ENCODE measurements around the gene NINL.
"Not testable (repeated sequence)": the region's sequence is repeated elsewhere in the genome, so short reads cannot be mapped to it uniquely, and the experiment has no call there.

NINL gene

GRCh38 chr20:25504366-25505135 is 80.8 kb downstream of the NINL start:
- no peaks in the 10 kb centered on the region for H3K27me3 ChIP-seq (ENCODE audit: insufficient read depth, insufficient read length)
- H3K9me3 ChIP-seq (ENCODE audit: insufficient read depth, low read length), result no peaks in the 10 kb centered on the region
- DNase-seq (ENCODE audit: low read depth, low spot score), result no peak
- no peaks in the 10 kb centered on the region for H3K4me1 ChIP-seq (ENCODE audit: insufficient read depth, insufficient read length)
- no peak overlapping the region for H3K9ac ChIP-seq (ENCODE audit: insufficient read length, low read depth)
- H3K36me3 ChIP-seq (ENCODE audit: insufficient read depth, insufficient read length, low read length), result peaks cover 86% of the 10 kb centered on the region
- TF ChIP-seq YY1 (IDR thresholded peaks at IDR 0.05; ENCODE audit: insufficient read depth, insufficient read length), result no peak
- TF ChIP-seq ZNF274 (IDR thresholded peaks at IDR 0.05; ENCODE audit: low read depth, low read length), result no peak
- TF ChIP-seq SUZ12 (IDR thresholded peaks at IDR 0.05; ENCODE audit: extremely low read depth, insufficient read depth, insufficient read length), result no peak
- no peak overlapping the region for H3K4me3 ChIP-seq (ENCODE audit: insufficient read length, low read depth)

GRCh38 chr20:25503936-25504335 is 81.4 kb downstream of the NINL start:
- no peak for TF ChIP-seq ZNF274 (IDR thresholded peaks at IDR 0.05; ENCODE audit: low read depth, low read length)
- no peak for TF ChIP-seq SUZ12 (IDR thresholded peaks at IDR 0.05; ENCODE audit: extremely low read depth, insufficient read depth, insufficient read length)
- TF ChIP-seq YY1 (IDR thresholded peaks at IDR 0.05; ENCODE audit: insufficient read depth, insufficient read length), result no peak
- H3K27me3 ChIP-seq (ENCODE audit: insufficient read depth, insufficient read length), result no peaks in the 10 kb centered on the region
- DNase-seq (ENCODE audit: low read depth, low spot score), result no peak
- peaks cover 86% of the 10 kb centered on the region for H3K36me3 ChIP-seq (ENCODE audit: insufficient read depth, insufficient read length, low read length)
- no peaks in the 10 kb centered on the region for H3K4me1 ChIP-seq (ENCODE audit: insufficient read depth, insufficient read length)
- H3K4me3 ChIP-seq (ENCODE audit: insufficient read length, low read depth), result no peak overlapping the region
- no peak overlapping the region for H3K9ac ChIP-seq (ENCODE audit: insufficient read length, low read depth)
- H3K9me3 ChIP-seq (ENCODE audit: insufficient read depth, low read length), result no peaks in the 10 kb centered on the region

GRCh38 chr20:25503051-25503639 is 82.2 kb downstream of the NINL start:
- H3K4me3 ChIP-seq (ENCODE audit: insufficient read length, low read depth); H3K9me3 ChIP-seq (ENCODE audit: insufficient read depth, low read length); H3K27me3 ChIP-seq (ENCODE audit: insufficient read depth, insufficient read length); H3K9ac ChIP-seq (ENCODE audit: insufficient read length, low read depth); DNase-seq (ENCODE audit: low read depth, low spot score); H3K4me1 ChIP-seq (ENCODE audit: insufficient read depth, insufficient read length): not testable (repeated sequence)
- H3K36me3 ChIP-seq (ENCODE audit: insufficient read depth, insufficient read length, low read length), result peaks cover 85% of the 10 kb centered on the region

- no peak for DNase-seq (ENCODE audit: low read depth, low spot score)
- Histone ChIP-seq H3K4me3 (ENCODE audit: insufficient read length, low read depth) (no peak overlapping the region), H3K36me3 (ENCODE audit: insufficient read depth, insufficient read length, low read length) (peaks cover 83% of the 10 kb centered on the region), H3K9ac (ENCODE audit: insufficient read length, low read depth) (no peak overlapping the region), H3K27me3 (ENCODE audit: insufficient read depth, insufficient read length) (no peaks in the 10 kb centered on the region), H3K9me3 (ENCODE audit: insufficient read depth, low read length) (no peaks in the 10 kb centered on the region), H3K4me1 (ENCODE audit: insufficient read depth, insufficient read length) (no peaks in the 10 kb centered on the region)
- no peak for TF ChIP-seq SUZ12 (IDR thresholded peaks at IDR 0.05; ENCODE audit: extremely low read depth, insufficient read depth, insufficient read length)
- no peak for TF ChIP-seq ZNF274 (IDR thresholded peaks at IDR 0.05; ENCODE audit: low read depth, low read length)
- TF ChIP-seq YY1 (IDR thresholded peaks at IDR 0.05; ENCODE audit: insufficient read depth, insufficient read length), result no peak
These were observed 84.4 kb downstream of the NINL start for GRCh38 chr20:25500880-25501351.

- Histone ChIP-seq H3K4me1 (ENCODE audit: insufficient read depth, insufficient read length) (peaks cover 6% of the 10 kb centered on the region), H3K4me3 (ENCODE audit: insufficient read length, low read depth) (no peak overlapping the region), H3K36me3 (ENCODE audit: insufficient read depth, insufficient read length, low read length) (peaks cover 82% of the 10 kb centered on the region), H3K27me3 (ENCODE audit: insufficient read depth, insufficient read length) (no peaks in the 10 kb centered on the region), H3K9ac (ENCODE audit: insufficient read length, low read depth) (no peak overlapping the region), H3K9me3 (ENCODE audit: insufficient read depth, low read length) (no peaks in the 10 kb centered on the region)
- TF ChIP-seq ZNF274 (IDR thresholded peaks at IDR 0.05; ENCODE audit: low read depth, low read length), result no peak
- TF ChIP-seq YY1 (IDR thresholded peaks at IDR 0.05; ENCODE audit: insufficient read depth, insufficient read length), result no peak
- TF ChIP-seq SUZ12 (IDR thresholded peaks at IDR 0.05; ENCODE audit: extremely low read depth, insufficient read depth, insufficient read length), result no peak
- DNase-seq (ENCODE audit: low read depth, low spot score), result no peak
These were observed 85.4 kb downstream of the NINL start for GRCh38 chr20:25499855-25500434.

GRCh38 chr20:25499031-25499430 is 86.3 kb downstream of the NINL start:
- Histone ChIP-seq H3K36me3 (ENCODE audit: insufficient read depth, insufficient read length, low read length) (peaks cover 83% of the 10 kb centered on the region), H3K4me3 (ENCODE audit: insufficient read length, low read depth) (no peak overlapping the region), H3K4me1 (ENCODE audit: insufficient read depth, insufficient read length) (peaks cover 6% of the 10 kb centered on the region), H3K27me3 (ENCODE audit: insufficient read depth, insufficient read length) (no peaks in the 10 kb centered on the region), H3K9me3 (ENCODE audit: insufficient read depth, low read length) (no peaks in the 10 kb centered on the region), H3K9ac (ENCODE audit: insufficient read length, low read depth) (no peak overlapping the region)
- TF ChIP-seq SUZ12 (IDR thresholded peaks at IDR 0.05; ENCODE audit: extremely low read depth, insufficient read depth, insufficient read length) (no peak), ZNF274 (IDR thresholded peaks at IDR 0.05; ENCODE audit: low read depth, low read length) (no peak)
- no peak for DNase-seq (ENCODE audit: low read depth, low spot score)

- peaks cover 78% of the 10 kb centered on the region for H3K36me3 ChIP-seq (ENCODE audit: insufficient read depth, insufficient read length, low read length)
- no peaks in the 10 kb centered on the region for H3K9me3 ChIP-seq (ENCODE audit: insufficient read depth, low read length)
- TF ChIP-seq ZNF274 (IDR thresholded peaks at IDR 0.05; ENCODE audit: low read depth, low read length), result no peak
- no peak overlapping the region for H3K4me3 ChIP-seq (ENCODE audit: insufficient read length, low read depth)
- no peak overlapping the region for H3K9ac ChIP-seq (ENCODE audit: insufficient read length, low read depth)
- H3K4me1 ChIP-seq (ENCODE audit: insufficient read depth, insufficient read length), result peaks cover 6% of the 10 kb centered on the region
- no peaks in the 10 kb centered on the region for H3K27me3 ChIP-seq (ENCODE audit: insufficient read depth, insufficient read length)
- DNase-seq (ENCODE audit: low read depth, low spot score), result no peak
These were observed 87.1 kb downstream of the NINL start for GRCh38 chr20:25498280-25498606.
